GM12878 (cell line): Measurements from ENCODE around the gene EEF2K. TPM values are rescaled to one million over a fixed set of nuclear protein-coding genes. Genes with fewer than 3 reads are reported as not detected.

Experiments used
- BCL11A ChIP-seq: IDR thresholded peaks from 2 replicates; pipeline ENCODE4 v1.6.1; 2011; ENCODE audit warnings: low read depth, low read length
- BMI1 ChIP-seq: fragments of 450-650 bp; IDR thresholded peaks from 2 replicates; pipeline ENCODE4 v1.6.1; 2016; ENCODE audit warnings: mild to moderate bottlenecking, moderate library complexity, borderline replicate concordance
- ELK1 ChIP-seq: IDR thresholded peaks from 2 replicates; pipeline ENCODE4 v1.6.1; 2012; ENCODE audit warnings: low read depth, low read length, improper control_type of control experiment
- IKZF1 ChIP-seq: fragments of 450-650 bp; conservative IDR thresholded peaks from 2 replicates; pipeline ENCODE4 v1.6.1; 2017; ENCODE audit warnings: antibody characterized with exemption, mild to moderate bottlenecking
- IKZF2 ChIP-seq, 2 experiments: fragments of 450-650 bp; IDR thresholded peaks; 2 replicates each; pipeline ENCODE4 v1.6.1; 2017; ENCODE audit warnings: mild to moderate bottlenecking in 2 of 2, moderate library complexity in 2 of 2
- MEF2B ChIP-seq: fragments of 450-650 bp; IDR thresholded peaks from 2 replicates; pipeline ENCODE4 v1.6.1; 2018; ENCODE audit warnings: mild to moderate bottlenecking, moderate library complexity; ENCODE audit not compliant: partially characterized antibody, poor library complexity, severe bottlenecking
- NR2C1 ChIP-seq: fragments of 450-650 bp; IDR thresholded peaks from 2 replicates; pipeline ENCODE4 v1.6.1; 2017; ENCODE audit warnings: antibody characterized with exemption, mild to moderate bottlenecking, moderate library complexity
- POLR2A ChIP-seq: IDR thresholded peaks from 2 replicates; pipeline ENCODE4 v1.6.1; 2011; ENCODE audit warnings: low read depth, mild to moderate bottlenecking, low read length
- POLR2AphosphoS2 ChIP-seq: IDR thresholded peaks from 2 replicates; pipeline ENCODE4 v1.6.1; 2011; ENCODE audit warnings: low read depth, mild to moderate bottlenecking, low read length, improper control_type of control experiment, moderate library complexity
- SKIL ChIP-seq: fragments of 450-650 bp; IDR thresholded peaks from 2 replicates; pipeline ENCODE4 v1.6.1; 2017; ENCODE audit warnings: mild to moderate bottlenecking, low read depth, inconsistent platforms; ENCODE audit not compliant: poor library complexity, severe bottlenecking
- TCF3 ChIP-seq: IDR thresholded peaks from 2 replicates; pipeline ENCODE4 v1.6.1; 2012; ENCODE audit warnings: low read depth, mild to moderate bottlenecking, low read length, borderline replicate concordance; ENCODE audit not compliant: insufficient read depth
- USF2 ChIP-seq: IDR thresholded peaks from 2 replicates; pipeline ENCODE4 v1.6.1; 2011; ENCODE audit warnings: low read depth, low read length, improper control_type of control experiment, borderline replicate concordance
- WRNIP1 ChIP-seq: IDR thresholded peaks from 2 replicates; pipeline ENCODE4 v1.6.1; 2011; ENCODE audit warnings: low read depth, low read length, improper control_type of control experiment, borderline replicate concordance
- polyA plus RNA-seq, 11 experiments: library from polyadenylated mRNA; depleted of rRNA in 4 of 11; unstranded in 6 of 11; stranded (reverse) in 5 of 11; fragments of >200 nt; fragmentation: Nextera tagmentation in 4 of 11; fragmentation: Illumina TruSeq in 1 of 11; extraction: Ambion mirVana in 4 of 11; extraction: Trizol in 1 of 11; gene quantifications; 1 replicate in 1 of 11; 2 replicates in 10 of 11; pipeline versions ENCODE4 v1.2.1 to v1.2.3, GENCODE V29; 2011 to 2016; ENCODE audit warnings: inconsistent platforms in 2 of 11, missing spikeins in 2 of 11, low read depth in 1 of 11
- total RNA-seq, 4 experiments: library from RNA; depleted of rRNA in 3 of 4; stranded (reverse); fragments of >200 nt in 3 of 4; fragmentation: Illumina TruSeq in 1 of 4; extraction: Trizol in 1 of 4; gene quantifications; 2 replicates each; pipeline versions ENCODE4 v1.2.1 to v1.2.3, GENCODE V29; 2013 to 2021
- TF ChIP-seq, protein P1 (sequence below): IDR thresholded peaks from 2 replicates; pipeline ENCODE4 v1.6.1; 2011; ENCODE audit warnings: borderline replicate concordance, low read depth, mild to moderate bottlenecking, moderate library complexity, mixed read lengths, low read length; ENCODE audit not compliant: insufficient read depth; ENCODE audit errors: extremely low read length
- TF ChIP-seq, protein P2 (sequence below): fragments of 450-650 bp; formaldehyde crosslinking; IDR thresholded peaks from 2 replicates; pipeline ENCODE4 v1.4.0; 2022; ENCODE audit warnings: mild to moderate bottlenecking, moderate library complexity
- TF ChIP-seq, protein P3 (sequence below): fragments of 150-350 bp; IDR thresholded peaks from 2 replicates; pipeline ENCODE4 v1.6.1; 2014; ENCODE audit warnings: mild to moderate bottlenecking, low read depth, low read length
- TF ChIP-seq, protein P4 (sequence below): fragments of 450-650 bp; IDR thresholded peaks from 2 replicates; pipeline ENCODE4 v1.6.1; 2014; ENCODE audit warnings: mild to moderate bottlenecking

Gene EEF2K
- total and polyA plus RNA-seq, 10 of the 15 experiments (the other 5 are each of a cell fraction or from before 2014, with no cell fraction given), result 2.0 to 29.6 (median 12.2) TPM

GRCh38 chr16:22206013-22206841, at the start of gene EEF2K (continued):
- TF ChIP-seq IKZF1 (peak; percentile 90), USF2 (peak; percentile 61), ELK1 (peak; percentile 58), WRNIP1 (no peak), BCL11A (no peak), BMI1 (no peak), TCF3 (peak; percentile 79; the same call in 1 of the 2 replicates), SKIL (no peak), IKZF2 (IDR thresholded peaks at IDR 0.05) (peak; percentile 53 to 78; a peak in 3 of 4 replicates), POLR2AphosphoS2 (0 out of 2 replicates have a peak, but pooled peaks have one; percentile 57), NR2C1 (no peak), POLR2A (peak; percentile 81), MEF2B (no peak)
- TF ChIP-seq, protein P1, sequence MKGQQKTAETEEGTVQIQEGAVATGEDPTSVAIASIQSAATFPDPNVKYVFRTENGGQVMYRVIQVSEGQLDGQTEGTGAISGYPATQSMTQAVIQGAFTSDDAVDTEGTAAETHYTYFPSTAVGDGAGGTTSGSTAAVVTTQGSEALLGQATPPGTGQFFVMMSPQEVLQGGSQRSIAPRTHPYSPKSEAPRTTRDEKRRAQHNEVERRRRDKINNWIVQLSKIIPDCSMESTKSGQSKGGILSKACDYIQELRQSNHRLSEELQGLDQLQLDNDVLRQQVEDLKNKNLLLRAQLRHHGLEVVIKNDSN, result peak; percentile 82
- TF ChIP-seq, protein P2, sequence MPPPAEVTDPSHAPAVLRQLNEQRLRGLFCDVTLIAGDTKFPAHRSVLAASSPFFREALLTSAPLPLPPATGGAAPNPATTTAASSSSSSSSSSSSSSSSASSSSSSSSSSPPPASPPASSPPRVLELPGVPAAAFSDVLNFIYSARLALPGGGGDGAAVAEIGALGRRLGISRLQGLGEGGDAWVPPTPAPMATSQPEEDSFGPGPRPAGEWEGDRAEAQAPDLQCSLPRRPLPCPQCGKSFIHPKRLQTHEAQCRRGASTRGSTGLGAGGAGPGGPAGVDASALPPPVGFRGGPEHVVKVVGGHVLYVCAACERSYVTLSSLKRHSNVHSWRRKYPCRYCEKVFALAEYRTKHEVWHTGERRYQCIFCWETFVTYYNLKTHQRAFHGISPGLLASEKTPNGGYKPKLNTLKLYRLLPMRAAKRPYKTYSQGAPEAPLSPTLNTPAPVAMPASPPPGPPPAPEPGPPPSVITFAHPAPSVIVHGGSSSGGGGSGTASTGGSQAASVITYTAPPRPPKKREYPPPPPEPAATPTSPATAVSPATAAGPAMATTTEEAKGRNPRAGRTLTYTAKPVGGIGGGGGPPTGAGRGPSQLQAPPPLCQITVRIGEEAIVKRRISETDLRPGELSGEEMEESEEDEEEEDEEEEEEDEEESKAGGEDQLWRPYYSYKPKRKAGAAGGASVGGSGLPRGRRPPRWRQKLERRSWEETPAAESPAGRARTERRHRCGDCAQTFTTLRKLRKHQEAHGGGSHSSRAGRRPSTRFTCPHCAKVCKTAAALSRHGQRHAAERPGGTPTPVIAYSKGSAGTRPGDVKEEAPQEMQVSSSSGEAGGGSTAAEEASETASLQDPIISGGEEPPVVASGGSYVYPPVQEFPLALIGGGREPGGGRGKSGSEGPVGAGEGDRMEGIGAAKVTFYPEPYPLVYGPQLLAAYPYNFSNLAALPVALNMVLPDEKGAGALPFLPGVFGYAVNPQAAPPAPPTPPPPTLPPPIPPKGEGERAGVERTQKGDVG, result no peak
- TF ChIP-seq, protein P3, sequence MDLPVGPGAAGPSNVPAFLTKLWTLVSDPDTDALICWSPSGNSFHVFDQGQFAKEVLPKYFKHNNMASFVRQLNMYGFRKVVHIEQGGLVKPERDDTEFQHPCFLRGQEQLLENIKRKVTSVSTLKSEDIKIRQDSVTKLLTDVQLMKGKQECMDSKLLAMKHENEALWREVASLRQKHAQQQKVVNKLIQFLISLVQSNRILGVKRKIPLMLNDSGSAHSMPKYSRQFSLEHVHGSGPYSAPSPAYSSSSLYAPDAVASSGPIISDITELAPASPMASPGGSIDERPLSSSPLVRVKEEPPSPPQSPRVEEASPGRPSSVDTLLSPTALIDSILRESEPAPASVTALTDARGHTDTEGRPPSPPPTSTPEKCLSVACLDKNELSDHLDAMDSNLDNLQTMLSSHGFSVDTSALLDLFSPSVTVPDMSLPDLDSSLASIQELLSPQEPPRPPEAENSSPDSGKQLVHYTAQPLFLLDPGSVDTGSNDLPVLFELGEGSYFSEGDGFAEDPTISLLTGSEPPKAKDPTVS, result no peak
- TF ChIP-seq, protein P4, sequence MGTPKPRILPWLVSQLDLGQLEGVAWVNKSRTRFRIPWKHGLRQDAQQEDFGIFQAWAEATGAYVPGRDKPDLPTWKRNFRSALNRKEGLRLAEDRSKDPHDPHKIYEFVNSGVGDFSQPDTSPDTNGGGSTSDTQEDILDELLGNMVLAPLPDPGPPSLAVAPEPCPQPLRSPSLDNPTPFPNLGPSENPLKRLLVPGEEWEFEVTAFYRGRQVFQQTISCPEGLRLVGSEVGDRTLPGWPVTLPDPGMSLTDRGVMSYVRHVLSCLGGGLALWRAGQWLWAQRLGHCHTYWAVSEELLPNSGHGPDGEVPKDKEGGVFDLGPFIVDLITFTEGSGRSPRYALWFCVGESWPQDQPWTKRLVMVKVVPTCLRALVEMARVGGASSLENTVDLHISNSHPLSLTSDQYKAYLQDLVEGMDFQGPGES, result no peak
